ENCODE data around the gene GFRA4.

GRCh38 chr20:3689978-3690377 lies 26.8 kb upstream of the GFRA4 start:
- TF ChIP-seq CTCF (conservative IDR thresholded peaks at IDR 0.05), result no peak
- no peak for TF ChIP-seq ZFX (IDR thresholded peaks at IDR 0.05)

Data from C4-2B (cell line).